AG10803 (cell line): ENCODE measurements around the gene KRT23.

Source experiments
- DNase-seq: peaks from one replicate; pipeline ENCODE4 v3.0.0; 2010; ENCODE audit warnings: low read depth
- H3K4me3 ChIP-seq: 2 replicates; pipeline ENCODE4 v1.5.1; 2011; ENCODE audit warnings: mild to moderate bottlenecking, low read length, control low read depth
- CTCF ChIP-seq: conservative IDR thresholded peaks from 2 replicates; pipeline ENCODE4 v1.5.1; 2011; ENCODE audit warnings: mild to moderate bottlenecking, low read length, control low read depth, inconsistent platforms

Gene KRT23

GRCh38 chr17:40940266-40940665 lies 2.8 kb upstream of the KRT23 start:
- no peak for DNase-seq
- H3K4me3 ChIP-seq: no peak overlapping the region
- TF ChIP-seq CTCF: no peak

- no peak overlapping the region for H3K4me3 ChIP-seq
- no peak for TF ChIP-seq CTCF
- DNase-seq: peak; percentile 57
These were observed 1.5 kb upstream of the KRT23 start for GRCh38 chr17:40938981-40939380.

GRCh38 chr17:40936976-40937375 lies 470 bp downstream of the KRT23 start:
- no peak for TF ChIP-seq CTCF
- no peak for DNase-seq

GRCh38 chr17:40936437-40936971 lies 942 bp downstream of the KRT23 start:
- no peak overlapping the region for H3K4me3 ChIP-seq
- no peak for DNase-seq
- TF ChIP-seq CTCF: no peak

More at GRCh38 chr17:40936976-40937375, 470 bp downstream of the KRT23 start:
- H3K4me3 ChIP-seq: no peak overlapping the region

GRCh38 chr17:40935624-40936023 lies 1.8 kb downstream of the KRT23 start:
- TF ChIP-seq CTCF: no peak
- no peak overlapping the region for H3K4me3 ChIP-seq
- DNase-seq: no peak

GRCh38 chr17:40932608-40933007 lies 4.8 kb downstream of the KRT23 start:
- H3K4me3 ChIP-seq: no peak overlapping the region
- no peak for DNase-seq
- TF ChIP-seq CTCF: no peak

- no peak for DNase-seq
- H3K4me3 ChIP-seq: no peak overlapping the region
- no peak for TF ChIP-seq CTCF
These were observed 6.1 kb downstream of the KRT23 start for GRCh38 chr17:40931311-40931710.
